ENCODE measurements around the gene CRIP2. TPM values are rescaled to one million over a fixed set of nuclear protein-coding genes. Genes with fewer than 3 reads are reported as not detected.

The CRIP2 gene
- total and polyA plus RNA-seq, 2 donors (not counting 1 experiment from before 2014, with no cell fraction given) = 6.0 to 81.6 TPM

DNA sequence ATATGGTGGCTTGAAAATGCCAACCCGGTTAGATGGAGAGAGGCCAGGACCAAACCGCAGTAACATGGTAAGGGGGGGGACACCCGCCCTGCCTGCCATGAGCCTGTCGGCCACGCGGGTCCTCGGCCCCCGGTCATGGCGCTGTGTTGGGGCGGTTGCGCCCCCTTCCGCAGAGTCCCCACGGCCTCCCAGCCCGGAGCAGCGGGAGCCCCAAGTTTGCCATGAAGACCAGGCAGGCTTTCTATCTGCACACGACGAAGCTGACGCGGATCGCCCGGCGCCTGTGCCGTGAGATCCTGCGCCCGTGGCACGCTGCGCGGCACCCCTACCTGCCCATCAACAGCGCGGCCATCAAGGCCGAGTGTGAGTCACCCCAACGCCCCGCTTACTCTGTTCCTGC lies 10.1 kb upstream of the CRIP2 start:
- Mint-ChIP-seq H3K4me1 (no peaks in the 10 kb centered on the region), H3K27me3 (no peaks in the 10 kb centered on the region), H3K27ac (no peak overlapping the region), H3K9me3 (ENCODE audit: insufficient read depth) (no peaks in the 10 kb centered on the region), H3K4me3 (no peak overlapping the region)
- ATAC-seq (ENCODE audit: low read depth) (no peak), DNase-seq (no peak)
- Histone ChIP-seq H3K27me3 (replicated peaks in 1 of 4; ENCODE audit: control extremely low read depth in 1 of 4, control insufficient read depth in 3 of 4, insufficient read depth in 4 of 4, low read length in 3 of 4) (no peaks in the 10 kb centered on the region), H3K27ac (ENCODE audit: low read length in 2 of 2) (no peak overlapping the region), H2AFZ (ENCODE audit: insufficient read depth, low read depth, low read length, poor library complexity, severe bottlenecking) (no peak overlapping the region), H3K36me3 (replicated peaks in 1 of 2; ENCODE audit: control extremely low read depth in 1 of 2, control insufficient read depth in 1 of 2, extremely low read depth in 1 of 2, insufficient read depth in 2 of 2, low read length in 1 of 2) (peaks cover 0 to 36% of the 10 kb centered on the region in 2 experiments), H3K9me3 (ENCODE audit: control extremely low read depth in 1 of 3, control insufficient read depth in 2 of 3, insufficient read depth in 1 of 3, low read length in 2 of 3) (no peaks in the 10 kb centered on the region), H3K9ac (ENCODE audit: low read length) (no peak overlapping the region), H3K4me1 (ENCODE audit: control insufficient read depth in 2 of 2, insufficient read depth in 2 of 2, low read length in 2 of 2) (no peaks in the 10 kb centered on the region), H3K4me3 (ENCODE audit: control extremely low read depth in 1 of 5, extremely low read depth in 1 of 5, insufficient read depth in 1 of 5, low read depth in 2 of 5, low read length in 4 of 5) (no peak overlapping the region), H3K4me2 (replicated peaks; ENCODE audit: low read depth, low read length, poor library complexity, severe bottlenecking) (no peak overlapping the region), H3K79me2 (ENCODE audit: control insufficient read depth, insufficient read depth, low read length) (no peaks in the 10 kb centered on the region), H4K20me1 (ENCODE audit: control insufficient read depth, insufficient read depth, low read length, poor library complexity, severe bottlenecking) (no peaks in the 10 kb centered on the region)
- ChIA-PET POLR2A (interaction anchor here (1.0 kb wide), 1 partner anchor 17 kb away, joined by 3 read pairs; no protein-coding TSS in a partner anchor), CTCF (no interaction called here)
- TF ChIP-seq CTCF (IDR thresholded peaks at IDR 0.05) = no peak
- TF ChIP-seq EZH2 (IDR thresholded peaks at IDR 0.05; ENCODE audit: borderline replicate concordance, insufficient read depth, low read depth, low read length, poor library complexity, severe bottlenecking) = no peak
- WGBS (ENCODE audit: insufficient coverage) = 94% methylated on average over 33 of the region's 33 CpGs
- intact Hi-C loops (cut with micrococcal nuclease) = no loop called here

GRCh38 chr14:105465209-105466031 lies 9.2 kb upstream of the CRIP2 start:
- Mint-ChIP-seq H3K4me3 (no peak overlapping the region), H3K4me1 (no peaks in the 10 kb centered on the region), H3K27ac (no peak overlapping the region), H3K27me3 (no peaks in the 10 kb centered on the region), H3K9me3 (ENCODE audit: insufficient read depth) (no peaks in the 10 kb centered on the region)
- ATAC-seq (ENCODE audit: low read depth) (no peak), DNase-seq (no peak)
- Histone ChIP-seq H2AFZ (ENCODE audit: insufficient read depth, low read depth, low read length, poor library complexity, severe bottlenecking) (no peak overlapping the region), H4K20me1 (ENCODE audit: control insufficient read depth, insufficient read depth, low read length, poor library complexity, severe bottlenecking) (no peaks in the 10 kb centered on the region), H3K4me3 (ENCODE audit: control extremely low read depth in 1 of 5, extremely low read depth in 1 of 5, insufficient read depth in 1 of 5, low read depth in 2 of 5, low read length in 4 of 5) (no peak overlapping the region), H3K4me2 (replicated peaks; ENCODE audit: low read depth, low read length, poor library complexity, severe bottlenecking) (no peak overlapping the region), H3K9ac (ENCODE audit: low read length) (no peak overlapping the region), H3K27ac (ENCODE audit: low read length in 2 of 2) (no peak overlapping the region), H3K9me3 (ENCODE audit: control extremely low read depth in 1 of 3, control insufficient read depth in 2 of 3, insufficient read depth in 1 of 3, low read length in 2 of 3) (no peaks in the 10 kb centered on the region), H3K4me1 (ENCODE audit: control insufficient read depth in 2 of 2, insufficient read depth in 2 of 2, low read length in 2 of 2) (no peaks in the 10 kb centered on the region), H3K27me3 (replicated peaks in 1 of 4; ENCODE audit: control extremely low read depth in 1 of 4, control insufficient read depth in 3 of 4, insufficient read depth in 4 of 4, low read length in 3 of 4) (no peaks in the 10 kb centered on the region), H3K79me2 (ENCODE audit: control insufficient read depth, insufficient read depth, low read length) (no peaks in the 10 kb centered on the region), H3K36me3 (replicated peaks in 1 of 2; ENCODE audit: control extremely low read depth in 1 of 2, control insufficient read depth in 1 of 2, extremely low read depth in 1 of 2, insufficient read depth in 2 of 2, low read length in 1 of 2) (peaks cover 0 to 33% of the 10 kb centered on the region in 2 experiments)
- no peak for TF ChIP-seq EZH2 (IDR thresholded peaks at IDR 0.05; ENCODE audit: borderline replicate concordance, insufficient read depth, low read depth, low read length, poor library complexity, severe bottlenecking)
- TF ChIP-seq CTCF (IDR thresholded peaks at IDR 0.05) = no peak
- POLR2A ChIA-PET = interaction anchor here (1.0 kb wide), 1 partner anchor 16 kb away, joined by 3 read pairs; no protein-coding TSS in a partner anchor
- intact Hi-C loops (cut with micrococcal nuclease) = no loop called here
- WGBS (ENCODE audit: insufficient coverage) = 93% methylated on average over 20 of the region's 20 CpGs
- CTCF ChIA-PET = no interaction called here

Measured in B cell (primary cell).